Activated CD4-positive, alpha-beta T cell treated with anti-CD3 and anti-CD28 coated beads, Interleukin-2, amount 10 ng/mL, durations not matched to agents 7 days and 5 days (primary cell): Measurements from ENCODE around the gene ERN1. TPM values are rescaled to one million over a fixed set of nuclear protein-coding genes. Genes with fewer than 3 reads are reported as not detected.

Experiments
- CTCF ChIA-PET: fragments of 350-600 bp; sonication (Branson Sonifier 250); formaldehyde crosslinking; loops from one replicate; lab custom pipeline; 2021; ENCODE audit warnings: antibody characterized with exemption; lab: Charles Lee
- POLR2A ChIA-PET: fragments of 350-600 bp; sonication (Branson Sonifier 250); formaldehyde crosslinking; loops from one replicate; lab custom pipeline; 2021; ENCODE audit warnings: antibody characterized with exemption; lab: Charles Lee
- DNase-seq: peaks from one replicate; pipeline ENCODE4 v3.0.0-alpha.2; 2020
- H3K27ac Mint-ChIP-seq: one replicate; pipeline ENCODE4 v1.8.0; 2021; ENCODE audit warnings: mild to moderate bottlenecking, moderate library complexity, mixed read lengths
- H3K27me3 Mint-ChIP-seq: one replicate; pipeline ENCODE4 v1.8.0; 2021; ENCODE audit warnings: mixed read lengths
- H3K36me3 Mint-ChIP-seq: one replicate; pipeline ENCODE4 v1.8.0; 2021; ENCODE audit warnings: low read depth, mixed read lengths
- H3K4me1 Mint-ChIP-seq: one replicate; pipeline ENCODE4 v1.8.0; 2021; ENCODE audit warnings: mixed read lengths
- H3K4me3 Mint-ChIP-seq: one replicate; pipeline ENCODE4 v1.8.0; 2021; ENCODE audit warnings: mild to moderate bottlenecking, moderate library complexity, mixed read lengths
- H3K9me3 Mint-ChIP-seq: one replicate; pipeline ENCODE4 v1.8.0; 2021; ENCODE audit warnings: mixed read lengths
- total RNA-seq, 2 experiments: library from RNA; stranded (reverse); gene quantifications; one replicate each; pipeline ENCODE4 v1.2.3, GENCODE V29; 2021

The ERN1 gene
- total RNA-seq, 2 experiments from 2014 or later: 50.1 to 57.5 TPM

DNA sequence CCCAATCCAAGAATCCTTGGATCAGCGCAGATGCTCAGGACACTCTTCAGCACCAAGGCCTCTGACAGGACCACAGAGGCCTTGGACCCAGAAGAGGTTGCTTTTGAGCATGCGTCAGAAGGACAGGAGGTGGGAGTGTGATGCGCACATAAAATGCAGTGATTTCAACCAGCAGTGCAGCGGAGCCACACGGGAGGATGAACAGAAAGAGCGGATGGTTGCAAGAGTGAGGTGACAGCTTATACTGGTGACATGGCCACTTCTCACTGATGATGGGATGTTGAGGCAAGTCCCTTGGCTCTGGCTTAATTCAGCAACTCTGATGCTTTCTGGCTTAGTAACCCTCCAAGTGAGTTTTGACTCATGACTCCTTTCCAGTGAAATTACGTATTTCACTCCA, 25.2 kb upstream of the ERN1 start:
- no peak overlapping the region for H3K4me3 Mint-ChIP-seq
- ChIA-PET CTCF (interaction anchor here (0.6 kb wide), 1 partner anchor 143 kb away, joined by 3 read pairs; no protein-coding TSS in a partner anchor), POLR2A (no interaction called here)
- H3K27me3 Mint-ChIP-seq: no peaks in the 10 kb centered on the region
- H3K36me3 Mint-ChIP-seq: peaks cover 17% of the 10 kb centered on the region
- no peak for DNase-seq
- no peaks in the 10 kb centered on the region for H3K9me3 Mint-ChIP-seq
- H3K4me1 Mint-ChIP-seq: no peaks in the 10 kb centered on the region
- H3K27ac Mint-ChIP-seq: no peak overlapping the region

- POLR2A ChIA-PET: no interaction called here
- peaks cover 17% of the 10 kb centered on the region for H3K36me3 Mint-ChIP-seq
- DNase-seq: no peak
- H3K4me3 Mint-ChIP-seq: no peak overlapping the region
- peak overlapping the region; percentile 65 for H3K27ac Mint-ChIP-seq
- no peaks in the 10 kb centered on the region for H3K4me1 Mint-ChIP-seq
- H3K9me3 Mint-ChIP-seq: no peaks in the 10 kb centered on the region
- no peaks in the 10 kb centered on the region for H3K27me3 Mint-ChIP-seq
- CTCF ChIA-PET: interaction anchor here (0.6 to 1.4 kb wide), 3 partner anchors 8 to 144 kb away, joined by 3 to 7 read pairs (median 3); no protein-coding TSS in a partner anchor
Measured at GRCh38 chr17:64154717-64155116, 24.8 kb upstream of the ERN1 start.

DNA sequence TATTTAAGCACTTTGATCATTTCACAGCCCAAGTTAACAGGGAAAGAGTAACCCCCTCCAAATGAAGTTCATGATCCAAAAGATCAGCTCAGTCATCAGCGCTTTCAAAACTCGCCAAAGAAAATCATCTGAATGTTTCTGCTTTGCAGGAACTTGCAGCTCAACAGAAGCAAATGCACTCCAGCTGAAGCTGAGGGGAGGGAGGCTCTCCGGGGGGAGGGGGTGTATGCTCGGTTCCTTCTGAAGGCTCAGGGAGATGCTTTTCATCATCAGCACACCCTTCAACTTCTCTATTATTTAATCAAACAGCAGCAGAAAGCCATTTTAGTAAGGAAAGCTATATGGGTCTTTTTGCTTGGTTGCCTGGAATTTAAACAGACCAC, 24.4 kb upstream of the ERN1 start:
- Mint-ChIP-seq H3K4me3 (no peak overlapping the region), H3K9me3 (no peaks in the 10 kb centered on the region), H3K27ac (no peak overlapping the region), H3K4me1 (no peaks in the 10 kb centered on the region), H3K36me3 (peaks cover 17% of the 10 kb centered on the region), H3K27me3 (no peaks in the 10 kb centered on the region)
- CTCF ChIA-PET: interaction anchor here (1.1 to 1.4 kb wide), 3 partner anchors 9 to 128 kb away, joined by 3 to 7 read pairs (median 3); no protein-coding TSS in a partner anchor
- DNase-seq: no peak
- POLR2A ChIA-PET: no interaction called here

DNA sequence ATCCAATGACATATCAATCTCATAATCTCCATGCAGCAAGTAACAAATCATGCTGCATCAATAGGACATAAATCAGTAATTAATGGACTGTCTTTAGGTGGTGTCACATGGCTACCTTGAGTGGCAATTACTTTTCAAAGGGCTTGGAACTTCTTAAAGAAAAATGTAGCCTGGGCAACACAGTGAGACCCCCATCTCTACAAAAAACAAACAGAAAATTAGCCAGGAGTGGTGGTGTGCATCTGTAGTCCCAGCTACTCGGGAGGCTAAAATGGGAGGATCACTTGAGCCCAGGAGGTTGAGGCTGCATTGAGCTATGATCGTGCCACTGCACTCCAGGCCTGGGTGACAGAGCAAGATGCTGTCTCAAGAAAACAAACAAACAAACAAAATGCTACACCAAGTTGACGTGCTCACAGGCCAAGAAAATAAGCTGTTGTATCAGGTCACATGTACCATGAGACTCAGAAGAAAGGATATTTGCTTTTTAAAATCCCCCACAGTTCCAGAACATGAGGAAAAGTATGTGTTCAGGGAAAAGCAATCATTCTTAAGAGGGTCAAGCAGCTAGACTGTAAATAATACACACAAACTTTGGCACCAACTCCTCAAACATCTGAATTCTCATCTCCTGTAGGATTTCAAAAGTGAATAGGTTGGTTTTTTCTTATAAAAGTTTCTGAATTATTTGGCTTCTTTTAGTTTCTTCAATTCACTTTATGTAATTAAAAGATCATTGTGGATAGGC, 23.8 kb upstream of the ERN1 start:
- POLR2A ChIA-PET: no interaction called here
- no peak overlapping the region for H3K27ac Mint-ChIP-seq

DNA sequence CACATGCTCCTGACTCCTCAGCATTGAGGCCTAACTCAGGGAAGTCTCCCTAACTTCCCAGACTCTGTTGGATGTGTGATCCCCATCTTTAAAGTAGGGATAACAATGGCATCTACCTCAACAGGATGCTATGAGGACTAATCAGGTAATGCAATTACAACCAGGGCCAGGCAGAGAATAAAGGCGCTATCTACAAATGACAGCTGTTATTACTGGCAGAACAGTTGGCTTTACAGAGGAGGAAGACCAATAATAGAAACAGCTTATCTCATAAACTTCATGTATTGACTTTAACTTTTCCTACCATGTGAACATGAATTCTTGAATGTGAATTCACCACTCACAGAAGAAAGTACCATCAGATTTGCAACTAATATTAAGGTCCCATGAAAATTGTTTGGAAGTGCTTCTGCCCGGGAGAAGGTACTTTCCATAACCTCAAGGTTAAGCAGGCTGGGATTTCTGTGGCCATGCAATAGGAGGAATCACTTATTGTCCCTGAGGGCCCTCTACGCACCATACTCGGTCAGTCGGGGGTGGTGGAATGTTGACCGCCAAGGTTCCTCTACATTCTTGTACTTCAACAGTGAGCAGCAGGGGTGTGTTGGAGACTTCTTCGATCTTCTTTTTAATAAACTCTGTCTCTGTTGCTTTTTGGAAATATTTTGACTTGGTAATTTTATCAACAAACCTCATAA, 22.6 kb upstream of the ERN1 start:
- peaks cover 29% of the 10 kb centered on the region for H3K36me3 Mint-ChIP-seq
- no peak for DNase-seq
- ChIA-PET CTCF (no interaction called here), POLR2A (no interaction called here)
- no peak overlapping the region for H3K27ac Mint-ChIP-seq
- peaks cover 13% of the 10 kb centered on the region for H3K4me1 Mint-ChIP-seq
- H3K27me3 Mint-ChIP-seq: no peaks in the 10 kb centered on the region
- H3K4me3 Mint-ChIP-seq: no peak overlapping the region
- H3K9me3 Mint-ChIP-seq: no peaks in the 10 kb centered on the region

More for the DNA sequence above, 23.8 kb upstream of the ERN1 start:
- CTCF ChIA-PET: interaction anchor here (1.1 to 1.4 kb wide), 3 partner anchors 9 to 127 kb away, joined by 3 to 7 read pairs (median 3); no protein-coding TSS in a partner anchor
- no peaks in the 10 kb centered on the region for H3K27me3 Mint-ChIP-seq
- H3K9me3 Mint-ChIP-seq: no peaks in the 10 kb centered on the region
- no peak for DNase-seq
- no peak overlapping the region for H3K4me3 Mint-ChIP-seq
- peaks cover 19% of the 10 kb centered on the region for H3K36me3 Mint-ChIP-seq
- peaks cover under 1% of the 10 kb centered on the region for H3K4me1 Mint-ChIP-seq

DNA sequence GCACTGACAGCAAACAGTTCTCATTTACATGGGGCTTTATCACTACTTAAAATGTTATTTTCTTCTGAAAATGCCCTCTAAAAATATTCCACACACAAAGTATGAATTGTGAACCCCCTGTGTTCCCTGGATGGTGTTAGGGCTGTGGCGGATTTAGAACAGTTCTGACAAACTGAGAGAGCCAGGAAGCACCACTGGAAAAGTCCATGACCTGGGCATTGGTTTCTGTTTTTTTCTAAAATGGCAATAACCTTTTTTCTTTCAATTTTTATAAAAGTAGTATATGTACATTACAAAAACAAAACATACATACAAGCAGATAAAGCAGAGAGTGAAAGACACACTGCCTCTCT, 21.0 kb upstream of the ERN1 start:
- CTCF ChIA-PET: no interaction called here
- DNase-seq: no peak
- H3K36me3 Mint-ChIP-seq: peaks cover 42% of the 10 kb centered on the region
- peaks cover 24% of the 10 kb centered on the region for H3K4me1 Mint-ChIP-seq
- no peaks in the 10 kb centered on the region for H3K9me3 Mint-ChIP-seq
- H3K27ac Mint-ChIP-seq: no peak overlapping the region
- POLR2A ChIA-PET: no interaction called here
- H3K27me3 Mint-ChIP-seq: no peaks in the 10 kb centered on the region
- no peak overlapping the region for H3K4me3 Mint-ChIP-seq

DNA sequence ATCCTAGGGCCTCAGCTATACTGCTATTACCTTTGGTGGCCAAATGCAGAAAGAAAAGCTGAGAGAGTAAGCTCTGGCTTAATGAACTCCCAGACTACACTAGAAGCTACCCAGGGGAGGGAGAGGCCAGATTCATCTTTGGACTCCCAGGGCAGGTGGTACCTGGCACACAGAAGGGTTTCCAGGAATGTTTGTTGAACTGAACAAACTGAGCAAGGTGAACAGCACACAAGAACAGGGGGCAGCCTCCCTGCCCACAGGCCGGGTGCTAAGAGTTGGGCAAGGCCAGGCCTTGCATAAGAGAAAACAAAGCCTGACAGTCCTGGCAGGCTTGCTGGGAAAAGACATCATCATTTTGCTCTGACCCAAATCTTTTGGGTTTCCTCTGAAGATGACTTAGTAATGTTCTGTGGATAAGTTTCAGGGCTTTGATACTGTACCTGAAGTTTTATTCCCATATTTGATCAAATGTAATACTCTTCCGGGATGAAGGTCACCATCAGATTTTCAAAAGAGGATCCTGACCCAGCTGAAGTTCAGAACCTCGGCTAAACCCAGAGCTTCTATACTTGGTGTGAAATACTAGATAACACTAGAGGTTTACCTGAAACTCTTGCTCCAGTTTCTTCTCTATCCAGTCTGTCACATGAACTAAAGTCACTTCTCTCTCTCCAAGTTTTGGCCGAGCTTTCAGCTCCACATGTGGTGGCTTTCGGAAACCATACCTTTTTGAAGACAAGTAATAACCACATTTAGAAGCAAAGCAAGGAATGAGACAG, 20.5 kb upstream of the ERN1 start:
- DNase-seq: no peak
- peaks cover 42% of the 10 kb centered on the region for H3K36me3 Mint-ChIP-seq
- no peaks in the 10 kb centered on the region for H3K9me3 Mint-ChIP-seq
- no peak overlapping the region for H3K4me3 Mint-ChIP-seq
- H3K27ac Mint-ChIP-seq: no peak overlapping the region
- ChIA-PET CTCF (interaction anchor here (0.6 to 1.2 kb wide), 5 partner anchors 107 to 974 kb away, joined by 3 to 6 read pairs (median 4); no protein-coding TSS in a partner anchor), POLR2A (no interaction called here)
- H3K27me3 Mint-ChIP-seq: no peaks in the 10 kb centered on the region
- H3K4me1 Mint-ChIP-seq: peaks cover 24% of the 10 kb centered on the region

DNA sequence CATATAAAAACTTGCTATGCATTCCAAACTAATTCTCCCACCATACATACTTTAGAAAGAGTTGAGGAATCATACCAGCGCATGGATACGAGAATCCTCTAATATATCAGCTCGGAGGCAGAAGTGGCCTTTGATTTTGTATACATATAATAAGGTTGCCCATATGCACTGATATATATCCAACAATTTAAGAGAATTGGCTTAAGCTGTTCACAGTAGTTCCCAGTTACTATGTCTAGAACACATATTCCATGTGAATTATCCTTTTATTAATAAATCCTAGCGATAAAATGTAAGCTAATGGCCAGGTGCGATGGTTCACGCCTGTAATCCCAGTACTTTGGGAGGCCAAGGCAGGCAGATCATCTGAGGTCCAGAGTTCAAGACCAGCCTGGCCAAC, 19.3 kb upstream of the ERN1 start:
- ChIA-PET POLR2A (interaction anchor here (0.7 kb wide), 1 partner anchor 141 kb away, joined by 3 read pairs; no protein-coding TSS in a partner anchor), CTCF (interaction anchor here (1.0 to 1.5 kb wide), 5 partner anchors 16 to 133 kb away, joined by 3 to 8 read pairs (median 5); no protein-coding TSS in a partner anchor)
- no peak for DNase-seq
- no peaks in the 10 kb centered on the region for H3K9me3 Mint-ChIP-seq
- H3K27ac Mint-ChIP-seq: no peak overlapping the region
- no peaks in the 10 kb centered on the region for H3K27me3 Mint-ChIP-seq
- H3K36me3 Mint-ChIP-seq: peaks cover 41% of the 10 kb centered on the region
- peaks cover 29% of the 10 kb centered on the region for H3K4me1 Mint-ChIP-seq
- no peak overlapping the region for H3K4me3 Mint-ChIP-seq

DNA sequence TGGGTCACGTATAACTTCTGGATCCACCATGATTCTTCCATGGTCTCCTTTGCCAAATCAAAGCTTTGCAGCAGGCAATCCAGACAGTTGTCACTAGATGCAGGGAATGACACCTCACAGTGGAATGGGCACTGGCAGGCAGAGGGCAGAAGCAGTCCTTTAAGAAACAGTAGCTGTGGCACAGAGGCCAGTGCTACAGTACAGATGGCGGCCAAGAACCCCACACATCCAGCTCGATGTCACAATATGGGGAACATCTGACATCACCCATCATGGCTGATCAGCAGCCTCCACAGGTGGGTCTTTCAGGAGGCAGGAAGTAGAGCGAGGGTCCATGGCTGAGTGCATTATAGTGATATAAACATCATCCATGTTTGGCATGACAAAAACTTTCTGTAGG, 18.8 kb upstream of the ERN1 start:
- peaks cover 29% of the 10 kb centered on the region for H3K4me1 Mint-ChIP-seq
- ChIA-PET CTCF (interaction anchor here (1.0 to 1.5 kb wide), 4 partner anchors 15 to 124 kb away, joined by 3 to 8 read pairs (median 4); no protein-coding TSS in a partner anchor), POLR2A (no interaction called here)
- H3K36me3 Mint-ChIP-seq: peaks cover 41% of the 10 kb centered on the region
- peak overlapping the region; percentile 67 for H3K27ac Mint-ChIP-seq
- H3K27me3 Mint-ChIP-seq: no peaks in the 10 kb centered on the region
- H3K9me3 Mint-ChIP-seq: no peaks in the 10 kb centered on the region
- DNase-seq: no peak
- no peak overlapping the region for H3K4me3 Mint-ChIP-seq

GRCh38 chr17:64148017-64148631, 18.2 kb upstream of the ERN1 start:
- POLR2A ChIA-PET: no interaction called here
- CTCF ChIA-PET: interaction anchor here (0.7 to 1.5 kb wide), 4 partner anchors 15 to 229 kb away, joined by 3 to 8 read pairs (median 4); partner anchors contain the start of gene GH1
- peak overlapping the region; percentile 40 for H3K4me3 Mint-ChIP-seq
- no peaks in the 10 kb centered on the region for H3K9me3 Mint-ChIP-seq
- peak overlapping the region; percentile 51 for H3K27ac Mint-ChIP-seq
- no peak for DNase-seq
- H3K27me3 Mint-ChIP-seq: no peaks in the 10 kb centered on the region
- peaks cover 30% of the 10 kb centered on the region for H3K4me1 Mint-ChIP-seq
- H3K36me3 Mint-ChIP-seq: peaks cover 37% of the 10 kb centered on the region

GRCh38 chr17:64147110-64148016, 17.4 kb upstream of the ERN1 start:
- H3K4me3 Mint-ChIP-seq: no peak overlapping the region
- H3K27me3 Mint-ChIP-seq: no peaks in the 10 kb centered on the region
- H3K4me1 Mint-ChIP-seq: peaks cover 30% of the 10 kb centered on the region
- no peaks in the 10 kb centered on the region for H3K9me3 Mint-ChIP-seq
- no peak for DNase-seq
- H3K27ac Mint-ChIP-seq: no peak overlapping the region
- ChIA-PET POLR2A (no interaction called here), CTCF (interaction anchor here (0.5 to 1.5 kb wide), 4 partner anchors 119 to 228 kb away, joined by 3 to 5 read pairs (median 4); partner anchors contain the start of gene GH1)
- peaks cover 31% of the 10 kb centered on the region for H3K36me3 Mint-ChIP-seq
